KG1 (cell line): Measurements from ENCODE around the gene PLEKHG4B.
"Not testable (repeated sequence)": the region's sequence is repeated elsewhere in the genome, so short reads cannot be mapped to it uniquely, and the experiment has no call there.

Source experiments
- DNase-seq: peaks from one replicate; lab custom pipeline; 2025; lab: John Stamatoyannopoulos, UW

Gene PLEKHG4B, protein sequence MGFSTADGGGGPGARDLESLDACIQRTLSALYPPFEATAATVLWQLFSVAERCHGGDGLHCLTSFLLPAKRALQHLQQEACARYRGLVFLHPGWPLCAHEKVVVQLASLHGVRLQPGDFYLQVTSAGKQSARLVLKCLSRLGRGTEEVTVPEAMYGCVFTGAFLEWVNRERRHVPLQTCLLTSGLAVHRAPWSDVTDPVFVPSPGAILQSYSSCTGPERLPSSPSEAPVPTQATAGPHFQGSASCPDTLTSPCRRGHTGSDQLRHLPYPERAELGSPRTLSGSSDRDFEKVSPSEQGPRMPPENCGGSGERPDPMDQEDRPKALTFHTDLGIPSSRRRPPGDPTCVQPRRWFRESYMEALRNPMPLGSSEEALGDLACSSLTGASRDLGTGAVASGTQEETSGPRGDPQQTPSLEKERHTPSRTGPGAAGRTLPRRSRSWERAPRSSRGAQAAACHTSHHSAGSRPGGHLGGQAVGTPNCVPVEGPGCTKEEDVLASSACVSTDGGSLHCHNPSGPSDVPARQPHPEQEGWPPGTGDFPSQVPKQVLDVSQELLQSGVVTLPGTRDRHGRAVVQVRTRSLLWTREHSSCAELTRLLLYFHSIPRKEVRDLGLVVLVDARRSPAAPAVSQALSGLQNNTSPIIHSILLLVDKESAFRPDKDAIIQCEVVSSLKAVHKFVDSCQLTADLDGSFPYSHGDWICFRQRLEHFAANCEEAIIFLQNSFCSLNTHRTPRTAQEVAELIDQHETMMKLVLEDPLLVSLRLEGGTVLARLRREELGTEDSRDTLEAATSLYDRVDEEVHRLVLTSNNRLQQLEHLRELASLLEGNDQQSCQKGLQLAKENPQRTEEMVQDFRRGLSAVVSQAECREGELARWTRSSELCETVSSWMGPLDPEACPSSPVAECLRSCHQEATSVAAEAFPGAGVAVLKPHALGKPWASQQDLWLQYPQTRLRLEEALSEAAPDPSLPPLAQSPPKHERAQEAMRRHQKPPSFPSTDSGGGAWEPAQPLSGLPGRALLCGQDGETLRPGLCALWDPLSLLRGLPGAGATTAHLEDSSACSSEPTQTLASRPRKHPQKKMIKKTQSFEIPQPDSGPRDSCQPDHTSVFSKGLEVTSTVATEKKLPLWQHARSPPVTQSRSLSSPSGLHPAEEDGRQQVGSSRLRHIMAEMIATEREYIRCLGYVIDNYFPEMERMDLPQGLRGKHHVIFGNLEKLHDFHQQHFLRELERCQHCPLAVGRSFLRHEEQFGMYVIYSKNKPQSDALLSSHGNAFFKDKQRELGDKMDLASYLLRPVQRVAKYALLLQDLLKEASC (N-terminal part only)

DNA sequence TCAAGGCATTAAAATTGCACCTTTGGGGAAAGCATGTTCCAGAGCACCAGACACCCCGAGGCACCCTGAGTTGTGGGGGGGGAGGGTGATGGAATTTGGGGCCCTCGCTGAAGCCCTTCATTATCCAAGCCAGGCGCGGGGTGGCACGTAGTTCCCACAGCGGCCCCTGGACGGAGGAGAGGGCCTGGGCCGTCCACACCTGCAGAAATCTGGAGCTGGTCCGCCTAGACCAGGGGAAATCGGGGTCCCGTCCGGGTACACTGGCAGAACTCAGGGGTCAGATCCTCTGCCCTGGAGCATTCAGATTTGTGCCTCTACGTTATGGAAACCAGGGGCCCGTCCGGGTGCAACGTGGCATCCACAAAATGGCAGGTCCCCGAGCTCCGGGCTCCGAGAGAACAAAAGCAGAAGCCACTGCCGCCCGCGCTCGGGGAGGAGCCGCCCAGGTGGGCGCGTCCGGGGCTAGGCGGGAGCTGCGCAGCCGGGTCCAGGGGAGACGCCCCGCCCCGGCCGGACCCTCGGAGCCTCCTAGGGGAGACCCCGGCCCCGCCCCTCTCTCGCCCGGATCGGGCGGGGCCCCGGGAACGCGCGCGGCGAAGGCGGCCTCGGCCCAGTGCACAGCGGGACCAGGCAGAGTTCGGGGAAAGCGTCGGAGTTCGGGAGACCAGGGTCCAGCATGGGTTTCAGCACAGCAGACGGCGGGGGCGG lies at the start of gene PLEKHG4B:
Gene PLEKHG4B (plus strand): TSS at position 613 of the 708 bp plus-strand sequence. CDS start 64 bp downstream, at position 677.
- no peak for DNase-seq

DNA sequence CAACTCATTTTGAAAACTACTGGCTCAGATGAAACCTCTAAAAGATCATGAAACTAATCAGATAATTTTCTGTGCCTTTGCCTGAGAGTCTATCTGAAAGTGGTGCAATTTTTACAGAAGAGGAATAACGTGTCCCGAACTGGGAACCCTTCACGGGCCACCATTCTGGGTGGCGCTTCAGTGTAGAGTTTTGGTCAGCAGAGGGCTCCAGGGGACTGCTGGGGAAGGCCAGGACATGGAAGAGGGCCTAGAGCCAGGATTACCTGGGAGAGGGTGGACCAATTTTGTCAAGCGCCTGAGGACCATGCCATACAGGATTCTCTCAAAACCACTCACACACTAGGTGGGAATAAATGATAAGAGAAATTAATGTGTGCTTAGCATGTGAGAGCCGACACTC lies 49.7 kb upstream of the PLEKHG4B start:
- DNase-seq, result no peak

DNA sequence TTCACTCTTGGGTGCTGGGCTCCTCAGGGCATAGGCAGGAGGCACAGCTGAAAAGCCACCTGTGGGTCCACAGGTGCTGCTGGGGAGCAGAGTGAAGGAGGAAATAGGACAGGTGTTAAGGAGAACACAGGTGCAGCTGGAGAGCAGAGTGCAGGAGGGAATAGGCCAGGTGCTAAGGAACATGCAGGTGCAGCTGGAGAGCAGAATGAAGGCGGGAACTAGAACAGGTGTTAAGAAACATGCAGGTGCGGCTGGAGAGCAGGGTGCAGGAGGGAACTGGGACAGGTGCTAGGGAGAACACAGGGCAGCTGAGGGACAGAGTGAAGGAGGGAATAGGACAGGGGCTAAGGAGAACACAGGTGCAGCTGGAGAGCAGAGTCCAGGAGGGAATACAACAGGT lies 43.8 kb upstream of the PLEKHG4B start:
- no peak for DNase-seq

DNA sequence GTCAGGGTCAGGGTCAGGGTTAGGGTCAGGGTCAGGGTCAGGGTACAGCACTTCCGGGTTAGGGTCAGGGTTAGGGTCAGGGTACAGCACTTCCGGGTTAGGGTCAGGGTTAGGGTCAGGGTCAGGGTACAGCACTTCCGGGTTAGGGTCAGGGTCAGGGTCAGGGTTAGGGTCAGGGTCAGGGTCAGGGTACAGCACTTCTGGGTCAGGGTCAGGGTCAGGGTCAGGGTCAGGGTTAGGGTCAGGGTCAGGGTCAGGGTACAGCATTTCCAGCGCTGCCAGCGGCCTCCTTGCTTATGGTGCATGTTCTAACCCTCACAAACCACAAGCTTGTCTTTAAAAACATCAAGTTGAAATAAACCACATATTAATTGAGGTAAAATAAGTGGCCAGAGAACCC lies 42.4 kb upstream of the PLEKHG4B start:
- DNase-seq, result not testable (repeated sequence)

DNA sequence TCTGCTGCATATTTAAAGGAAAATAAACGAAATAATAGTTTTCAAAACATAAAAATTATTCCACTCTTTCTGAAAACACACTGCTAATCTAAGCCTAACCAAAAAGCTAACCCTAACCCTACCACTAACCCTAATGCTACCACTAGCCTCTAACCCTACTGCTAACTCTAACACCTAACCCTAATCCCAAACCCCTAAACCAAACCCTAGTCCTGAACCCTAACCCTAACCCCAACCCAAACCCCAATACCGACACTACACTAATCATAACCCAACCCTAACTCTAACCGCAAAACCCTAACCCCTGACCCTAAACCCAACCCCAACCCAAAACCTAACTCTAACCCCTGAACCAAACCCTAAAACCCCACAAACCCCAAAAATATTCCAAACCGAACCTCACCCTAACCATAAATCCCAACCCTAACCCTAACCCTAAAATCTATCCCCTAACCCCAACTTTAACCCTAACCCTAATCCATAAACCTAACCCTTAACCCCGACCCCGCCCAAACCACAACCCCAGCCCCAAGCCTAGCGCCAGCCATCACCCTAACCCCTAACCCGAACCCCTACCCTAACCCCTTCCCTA lies 41.9 kb upstream of the PLEKHG4B start:
- DNase-seq, result no peak

DNA sequence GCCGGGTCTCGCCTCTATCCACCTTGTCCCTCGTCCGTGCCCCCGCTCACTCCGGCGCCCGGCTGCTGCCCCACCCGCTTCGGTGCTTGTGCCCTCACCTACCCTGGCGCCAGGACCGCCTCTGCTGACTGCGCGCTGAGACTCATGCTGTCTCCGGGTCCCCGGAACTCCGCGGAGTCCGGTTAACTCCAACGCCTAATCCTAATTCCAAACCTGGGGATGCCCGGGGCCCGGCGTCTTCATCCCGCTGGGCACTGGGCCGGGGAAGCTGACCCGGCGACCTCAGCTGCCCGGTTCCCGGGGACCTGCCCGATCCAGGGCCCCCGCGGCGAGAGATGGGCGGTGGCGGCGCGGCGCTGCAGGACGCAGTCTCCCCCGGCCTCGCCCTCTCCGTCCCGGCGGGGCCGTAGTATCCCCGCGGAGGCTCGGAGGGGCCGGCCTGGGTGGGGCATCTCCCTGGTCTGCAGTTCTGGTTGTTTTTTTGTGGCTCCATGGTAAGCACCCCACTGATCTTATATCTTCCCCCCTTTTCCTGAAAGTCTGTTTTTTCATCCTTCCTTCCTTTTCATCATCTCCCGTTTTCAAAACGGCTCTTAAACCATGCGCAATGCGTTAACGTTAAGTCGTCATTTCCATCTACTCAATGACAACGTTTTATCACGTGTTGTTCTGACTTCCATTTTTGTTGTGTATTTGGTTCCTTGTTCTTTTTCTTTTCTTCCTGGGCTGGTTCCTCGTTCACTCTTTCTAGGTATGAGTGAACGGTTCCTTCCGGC lies 41.1 kb upstream of the PLEKHG4B start:
- no peak for DNase-seq

DNA sequence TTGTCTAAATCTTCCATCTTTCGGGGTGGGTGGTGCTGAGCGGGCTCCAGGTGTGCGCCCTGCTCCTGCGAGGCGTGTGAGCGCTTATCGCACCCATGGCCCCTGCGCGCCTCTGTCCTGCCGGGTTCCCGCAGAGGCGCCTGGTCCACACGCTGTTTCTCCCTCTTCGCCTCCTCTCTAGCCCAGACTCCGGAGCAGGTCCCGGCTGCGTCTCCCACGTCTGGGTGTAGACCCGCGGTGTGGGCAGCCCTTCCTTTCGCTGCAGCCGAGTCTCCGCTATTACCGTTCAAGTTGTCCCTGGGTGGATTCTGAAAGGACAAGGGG lies 40.5 kb upstream of the PLEKHG4B start:
- no peak for DNase-seq

DNA sequence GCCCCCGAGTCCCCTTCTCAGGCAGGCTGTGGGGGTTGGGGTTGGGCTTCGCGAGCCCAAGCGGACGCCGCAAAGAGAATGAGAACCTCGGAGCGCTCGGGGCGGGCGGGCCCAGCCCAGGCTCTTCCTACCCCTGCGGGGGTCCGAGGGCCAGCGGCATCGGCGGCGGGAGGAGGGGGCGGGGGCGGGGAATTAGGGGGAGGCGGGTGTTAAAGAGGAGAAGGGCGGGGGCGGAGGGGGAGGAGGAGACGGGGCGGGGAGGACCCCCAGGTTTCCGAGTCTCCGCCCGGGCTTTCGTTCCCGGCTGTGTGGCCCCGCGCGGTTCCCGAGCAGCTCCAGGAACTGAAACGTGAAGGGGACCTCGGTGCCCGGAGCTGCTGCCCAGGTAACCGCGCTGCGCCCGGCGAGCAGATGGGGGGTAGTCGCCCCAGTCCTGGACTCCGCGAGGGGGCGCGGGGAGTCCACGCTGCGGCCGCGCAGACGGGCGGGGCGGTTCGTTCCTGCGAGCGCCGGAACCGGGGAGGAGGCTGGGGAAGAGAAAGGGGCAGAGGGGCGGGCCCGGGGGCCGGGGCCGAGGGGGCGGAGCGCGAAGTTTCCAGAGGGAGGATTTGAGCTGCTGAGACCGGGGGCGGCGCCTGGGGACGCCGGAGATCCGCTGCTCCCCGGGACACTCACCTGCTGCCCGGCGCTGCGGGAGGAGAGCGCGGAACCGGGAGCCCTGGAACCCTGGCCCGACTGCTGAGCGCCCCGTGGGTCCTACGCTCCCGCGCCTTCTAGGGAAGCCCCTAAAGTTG lies 38.4 kb upstream of the PLEKHG4B start:
- no peak for DNase-seq

DNA sequence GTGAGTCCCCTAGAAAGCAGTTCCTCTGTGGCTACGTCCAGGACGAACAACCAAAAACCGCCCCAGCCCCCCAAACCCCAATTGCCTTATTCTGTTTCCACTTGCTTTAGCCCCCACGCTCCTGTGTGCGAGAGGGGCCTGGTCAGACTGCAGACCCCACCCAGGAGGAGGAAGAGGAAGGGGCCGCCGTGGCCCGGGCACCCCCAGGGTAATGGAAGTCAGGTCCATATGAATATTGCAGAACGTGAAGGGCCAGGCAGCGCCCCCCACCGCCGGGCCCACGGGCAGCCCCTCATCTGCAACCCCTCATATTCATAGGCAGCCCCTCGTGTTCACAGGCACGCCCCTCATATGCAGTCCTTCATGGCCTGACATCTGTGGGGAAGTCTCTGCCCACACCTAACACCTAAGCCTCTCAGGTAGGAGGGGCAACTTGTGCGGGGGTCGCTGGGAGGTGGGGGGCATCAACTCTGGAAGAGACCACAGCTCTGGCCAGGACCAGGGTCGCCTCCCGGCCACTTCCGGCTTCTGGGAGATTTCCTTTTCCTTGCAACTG lies 37.7 kb upstream of the PLEKHG4B start:
- no peak for DNase-seq

DNA sequence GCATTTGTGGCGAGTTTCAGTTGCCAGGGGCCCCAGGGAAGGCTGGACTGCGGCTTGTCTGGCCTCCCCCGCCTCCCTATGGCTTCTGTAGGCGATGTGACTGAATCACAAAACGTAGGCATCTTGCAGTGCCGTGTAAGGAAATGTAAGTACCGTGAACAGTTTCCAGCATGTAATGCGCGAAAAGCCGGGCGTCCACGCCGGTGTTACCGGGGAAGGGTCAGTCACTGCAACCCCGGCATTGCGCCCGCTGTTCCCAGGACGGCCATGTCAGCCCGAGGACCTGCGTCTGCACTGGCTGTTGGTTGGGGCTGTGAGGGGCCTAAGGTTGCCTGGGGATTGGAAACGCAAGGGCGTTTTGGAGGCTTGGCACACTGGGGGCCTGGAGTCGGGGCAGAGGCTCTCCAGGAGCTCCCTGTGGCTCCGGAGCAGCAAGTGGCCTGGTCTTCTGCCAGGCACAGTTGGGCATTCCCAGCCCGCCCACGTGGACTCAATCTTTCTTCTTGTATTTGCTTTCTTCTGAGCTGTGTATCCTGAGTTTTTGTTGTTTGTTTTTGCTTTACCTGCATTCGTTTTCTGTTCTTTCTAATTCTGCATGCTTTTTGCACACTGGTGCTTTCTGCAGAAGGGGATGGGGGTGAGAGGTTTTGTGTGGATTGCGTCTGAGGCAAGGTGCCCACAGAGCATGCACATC lies 36.9 kb upstream of the PLEKHG4B start:
- no peak for DNase-seq

DNA sequence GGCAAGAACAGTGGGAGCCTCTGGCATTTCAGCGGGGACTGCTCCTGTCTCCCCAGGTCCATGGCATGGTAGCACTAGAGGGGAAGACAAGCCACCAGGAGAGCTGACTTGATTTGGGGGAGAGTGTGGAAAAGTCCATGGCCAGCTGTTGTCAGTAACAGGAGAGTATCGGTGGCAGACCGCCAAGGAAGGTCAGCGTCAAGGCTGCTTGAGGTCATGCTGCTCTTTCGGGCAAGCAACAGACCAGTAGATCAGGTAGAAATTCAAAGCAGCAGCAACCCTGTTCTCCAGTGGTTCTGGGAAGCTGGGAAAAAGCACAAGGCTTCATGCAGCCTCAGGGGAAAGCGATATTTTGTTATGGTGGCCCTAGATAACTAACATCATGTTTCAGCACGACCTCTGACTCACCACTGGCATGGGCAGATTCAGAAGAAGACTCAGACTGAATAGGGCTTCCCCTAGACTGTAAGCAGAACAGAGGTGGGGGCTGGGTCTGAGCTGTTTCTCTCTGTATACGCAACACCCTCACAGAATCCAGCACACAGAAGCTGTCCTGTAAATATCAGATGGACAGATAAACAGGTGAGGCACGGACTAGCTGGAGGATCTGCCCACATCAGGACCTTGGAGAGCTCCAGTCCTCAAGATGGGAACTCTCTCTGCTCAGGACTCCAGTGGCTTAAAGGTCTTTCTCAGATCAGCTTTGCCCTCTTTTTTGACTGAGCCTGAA lies 35.2 kb upstream of the PLEKHG4B start:
- no peak for DNase-seq

DNA sequence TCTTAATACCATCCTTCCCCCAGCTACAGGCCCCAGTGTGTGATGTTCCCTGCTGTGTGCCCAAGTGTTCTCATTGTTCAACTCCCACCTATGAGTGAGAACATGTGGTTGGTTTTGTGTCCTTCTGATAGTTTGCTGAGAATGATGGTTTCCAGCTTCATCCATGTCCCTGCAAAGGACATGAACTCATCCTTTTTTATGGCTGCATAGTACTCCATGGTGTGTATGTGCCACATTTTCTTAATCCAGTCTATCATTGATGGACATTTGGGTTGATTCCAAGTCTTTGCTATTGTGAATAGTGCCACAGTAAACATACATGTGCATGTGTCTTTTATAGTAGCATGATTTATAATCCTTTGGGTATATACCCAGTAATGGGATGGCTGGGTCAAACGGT lies 31.7 kb upstream of the PLEKHG4B start:
- not testable (repeated sequence) for DNase-seq

DNA sequence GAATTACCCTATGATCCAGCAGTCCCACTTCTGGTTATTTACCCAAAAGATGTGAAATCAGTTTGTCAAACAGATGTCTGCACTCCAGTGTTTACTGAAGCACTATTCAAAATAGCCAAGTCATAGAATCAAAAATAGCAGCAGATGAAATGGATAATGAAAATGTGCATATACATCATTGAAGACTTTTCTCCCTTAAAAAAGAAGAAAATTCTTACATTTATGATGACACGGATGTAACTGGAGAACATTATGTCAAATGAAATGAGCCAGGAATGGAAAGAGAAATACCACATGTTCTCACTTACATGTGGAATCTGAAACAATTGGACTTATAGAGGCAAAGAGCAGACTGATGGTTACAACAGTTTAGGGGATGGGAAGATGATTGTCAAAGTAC lies 21.5 kb upstream of the PLEKHG4B start:
- DNase-seq, result no peak

DNA sequence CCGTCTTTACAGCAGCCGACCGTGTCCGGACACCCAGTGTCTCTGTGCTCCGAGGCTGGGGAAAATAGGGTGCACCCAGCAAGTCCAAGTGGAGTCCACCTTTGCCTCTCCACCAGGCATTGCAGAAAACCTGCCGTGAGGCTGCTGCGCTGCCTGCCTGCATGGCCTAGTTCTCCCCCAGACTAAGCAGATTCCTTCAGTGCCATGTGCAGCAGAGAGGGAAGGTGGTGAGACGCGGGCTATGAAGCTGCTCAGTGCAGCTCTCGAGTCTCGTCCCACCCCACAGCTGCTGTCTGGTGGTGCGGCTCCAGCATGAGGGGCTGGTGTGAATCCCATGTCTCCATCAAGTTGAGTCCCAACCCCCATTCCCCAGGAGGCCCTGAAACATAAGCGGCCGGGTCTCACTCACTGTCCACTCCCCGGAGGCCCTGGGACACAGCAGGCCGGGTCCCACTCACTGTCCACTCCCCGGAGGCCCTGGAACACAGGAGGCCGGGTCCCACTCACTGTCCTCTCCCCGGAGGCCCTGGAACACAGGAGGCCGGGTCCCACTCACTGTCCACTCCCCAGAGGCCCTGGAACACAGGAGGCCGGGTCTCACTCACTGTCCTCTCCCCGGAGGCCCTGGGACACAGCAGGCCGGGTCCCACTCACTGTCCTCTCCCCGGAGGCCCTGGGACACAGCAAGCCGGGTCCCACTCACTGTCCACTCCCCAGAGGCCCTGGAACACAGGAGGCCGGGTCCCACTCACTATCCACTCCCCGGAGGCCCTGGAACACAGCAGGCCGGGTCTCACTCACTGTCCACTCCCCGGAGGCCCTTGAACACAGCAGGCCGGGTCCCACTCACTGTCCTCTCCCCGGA lies 19.4 kb upstream of the PLEKHG4B start:
- not testable (repeated sequence) for DNase-seq

DNA sequence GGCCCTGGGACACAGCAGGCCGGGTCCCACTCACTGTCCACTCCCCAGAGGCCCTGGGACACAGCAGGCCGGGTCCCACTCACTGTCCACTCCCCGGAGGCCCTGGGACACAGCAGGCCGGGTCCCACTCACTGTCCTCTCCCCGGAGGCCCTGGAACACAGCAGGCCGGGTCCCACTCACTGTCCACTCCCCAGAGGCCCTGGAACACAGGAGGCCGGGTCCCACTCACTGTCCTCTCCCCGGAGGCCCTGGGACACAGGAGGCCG lies 18.9 kb upstream of the PLEKHG4B start:
- not testable (repeated sequence) for DNase-seq

DNA sequence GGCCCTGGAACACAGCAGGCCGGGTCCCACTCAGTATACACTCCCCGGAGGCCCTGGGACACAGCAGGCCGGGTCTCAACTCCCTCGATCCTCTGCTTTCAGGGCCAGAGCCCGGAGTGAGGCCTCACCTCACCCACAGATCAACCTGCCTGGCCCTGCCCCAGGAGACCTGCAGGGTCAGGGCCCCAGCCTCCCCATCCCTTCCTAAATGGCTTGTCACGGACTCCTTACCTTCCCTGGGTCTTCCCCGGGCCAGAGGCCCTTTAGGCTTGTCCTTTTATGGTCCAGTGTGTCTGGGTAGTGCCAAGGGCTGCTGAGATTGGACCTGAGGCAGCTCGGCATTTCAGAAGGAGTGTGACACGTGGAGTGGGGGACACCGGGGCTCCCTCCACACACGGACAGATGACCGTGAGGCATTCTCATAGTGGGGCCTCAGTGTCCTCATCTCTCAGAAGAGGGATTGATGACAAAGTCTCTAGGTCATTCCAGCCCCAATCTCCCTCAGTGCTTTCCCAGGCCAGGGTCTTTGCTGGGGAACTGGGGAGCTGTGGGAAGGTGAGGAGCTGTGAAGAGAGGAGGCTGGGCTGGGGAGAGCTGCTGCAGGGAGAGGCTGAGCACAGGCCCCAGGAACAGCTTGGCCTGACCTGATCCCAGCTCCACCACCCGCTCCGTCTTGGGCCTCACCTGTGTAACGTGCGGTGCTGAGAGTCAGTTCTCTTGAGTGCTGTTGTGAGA lies 18.0 kb upstream of the PLEKHG4B start:
- DNase-seq, result no peak
